Measurements from ENCODE around the gene DHCR24. TPM values are rescaled to one million over a fixed set of nuclear protein-coding genes. Genes with fewer than 3 reads are reported as not detected.

The DHCR24 gene
- polyA plus RNA-seq, 1 donor (not counting 4 experiments of a cell fraction or from before 2014, with no cell fraction given): 363 TPM

DNA sequence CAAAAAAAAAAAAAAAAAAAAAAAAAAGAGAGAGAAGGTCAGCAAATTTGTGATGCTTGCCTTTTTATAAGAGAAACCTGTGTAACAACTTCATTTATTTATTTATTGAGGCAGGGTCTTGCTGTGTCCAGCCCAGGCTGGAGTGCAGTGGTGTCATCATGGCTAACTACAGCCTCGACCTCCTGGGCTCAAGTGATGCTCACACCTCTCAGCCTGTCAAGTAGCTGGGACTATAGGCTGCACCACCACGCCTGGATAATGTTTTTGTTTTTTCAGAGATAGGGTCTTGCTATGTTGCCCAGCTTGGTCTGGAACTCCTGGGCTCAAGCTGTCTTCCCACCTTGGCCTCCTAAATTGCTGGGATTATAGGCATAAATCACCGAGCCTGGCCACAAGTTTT is 42.4 kb downstream of the DHCR24 start:
- H4K20me1 ChIP-seq (ENCODE audit: control insufficient read depth, extremely low read depth, insufficient read depth, low read length): peaks cover 3% of the 10 kb centered on the region
- no peaks in the 10 kb centered on the region for H3K79me2 ChIP-seq (ENCODE audit: control insufficient read depth, insufficient read depth, low read length)
- H2AFZ ChIP-seq (ENCODE audit: control insufficient read depth, low read length): no peak overlapping the region
- DNase-seq (ENCODE audit: low read depth, low spot score) (no peak), FAIRE-seq (no peak)
- peaks cover 4% of the 10 kb centered on the region for H3K4me1 ChIP-seq (ENCODE audit: control insufficient read depth, extremely low read depth, insufficient read depth, low read length)
- no peak overlapping the region for H3K4me2 ChIP-seq (ENCODE audit: control insufficient read depth, extremely low read depth, insufficient read depth, low read depth, low read length)
- H3K27me3 ChIP-seq (ENCODE audit: control insufficient read depth, extremely low read depth, insufficient read depth, low read length): no peaks in the 10 kb centered on the region
- H3K9ac ChIP-seq (ENCODE audit: control insufficient read depth, extremely low read depth, insufficient read depth, low read length): no peak overlapping the region
- H3K36me3 ChIP-seq (ENCODE audit: control insufficient read depth in 2 of 2, extremely low read depth in 1 of 2, insufficient read depth in 2 of 2, low read length in 2 of 2): peaks cover 6 to 17% of the 10 kb centered on the region in 2 experiments
- dilution Hi-C loops (cut with MboI; ENCODE audit: extremely low pct_ligation_motif_present, low sequenced_read_pairs): no loop called here
- TF ChIP-seq EZH2 (IDR thresholded peaks at IDR 0.05; ENCODE audit: low read length): no peak
- TF ChIP-seq, protein P1, sequence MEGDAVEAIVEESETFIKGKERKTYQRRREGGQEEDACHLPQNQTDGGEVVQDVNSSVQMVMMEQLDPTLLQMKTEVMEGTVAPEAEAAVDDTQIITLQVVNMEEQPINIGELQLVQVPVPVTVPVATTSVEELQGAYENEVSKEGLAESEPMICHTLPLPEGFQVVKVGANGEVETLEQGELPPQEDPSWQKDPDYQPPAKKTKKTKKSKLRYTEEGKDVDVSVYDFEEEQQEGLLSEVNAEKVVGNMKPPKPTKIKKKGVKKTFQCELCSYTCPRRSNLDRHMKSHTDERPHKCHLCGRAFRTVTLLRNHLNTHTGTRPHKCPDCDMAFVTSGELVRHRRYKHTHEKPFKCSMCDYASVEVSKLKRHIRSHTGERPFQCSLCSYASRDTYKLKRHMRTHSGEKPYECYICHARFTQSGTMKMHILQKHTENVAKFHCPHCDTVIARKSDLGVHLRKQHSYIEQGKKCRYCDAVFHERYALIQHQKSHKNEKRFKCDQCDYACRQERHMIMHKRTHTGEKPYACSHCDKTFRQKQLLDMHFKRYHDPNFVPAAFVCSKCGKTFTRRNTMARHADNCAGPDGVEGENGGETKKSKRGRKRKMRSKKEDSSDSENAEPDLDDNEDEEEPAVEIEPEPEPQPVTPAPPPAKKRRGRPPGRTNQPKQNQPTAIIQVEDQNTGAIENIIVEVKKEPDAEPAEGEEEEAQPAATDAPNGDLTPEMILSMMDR (optimal IDR thresholded peaks at IDR 0.05 in 1 of 3, IDR thresholded peaks at IDR 0.05 in 1 of 3, conservative IDR thresholded peaks at IDR 0.05 in 1 of 3; ENCODE audit: extremely low read depth in 1 of 3, insufficient read depth in 2 of 3, low read length in 3 of 3): no peak
- H3K9me3 ChIP-seq (ENCODE audit: control insufficient read depth, low read depth, low read length): no peaks in the 10 kb centered on the region
- H3K9me1 ChIP-seq (ENCODE audit: control insufficient read depth, extremely low read depth, insufficient read depth, low read length): no peaks in the 10 kb centered on the region
- H3K27ac ChIP-seq (ENCODE audit: control insufficient read depth, insufficient read depth, low read length): no peak overlapping the region
- H3K4me3 ChIP-seq (ENCODE audit: control insufficient read depth in 2 of 3, extremely low read depth in 1 of 3, insufficient read depth in 2 of 3, low read depth in 1 of 3, low read length in 3 of 3): no peak overlapping the region

DNA sequence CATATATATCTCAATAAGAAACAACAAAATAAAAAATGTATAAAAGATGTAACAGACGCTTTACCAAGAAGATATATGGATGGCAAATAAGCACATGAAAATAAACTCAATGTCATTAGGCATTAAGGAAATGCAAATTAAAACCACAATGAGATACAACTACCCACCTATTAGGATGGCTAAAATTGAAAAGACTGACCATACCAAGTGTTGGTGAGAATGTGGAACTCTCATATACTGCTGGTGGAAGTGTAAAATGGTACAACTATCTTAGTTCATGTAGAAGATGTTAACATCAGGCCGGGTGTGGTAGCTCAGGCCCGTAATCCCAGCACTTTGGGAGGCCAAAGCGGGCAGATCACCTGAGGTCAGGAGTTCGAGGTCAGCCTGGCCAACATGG is 43.5 kb downstream of the DHCR24 start:
- H3K4me2 ChIP-seq (ENCODE audit: control insufficient read depth, extremely low read depth, insufficient read depth, low read depth, low read length): no peak overlapping the region
- H3K4me1 ChIP-seq (ENCODE audit: control insufficient read depth, extremely low read depth, insufficient read depth, low read length): peaks cover 7% of the 10 kb centered on the region
- no peak overlapping the region for H3K27ac ChIP-seq (ENCODE audit: control insufficient read depth, insufficient read depth, low read length)
- H4K20me1 ChIP-seq (ENCODE audit: control insufficient read depth, extremely low read depth, insufficient read depth, low read length): no peaks in the 10 kb centered on the region
- H2AFZ ChIP-seq (ENCODE audit: control insufficient read depth, low read length): no peak overlapping the region
- no peak for FAIRE-seq
- dilution Hi-C loops (cut with MboI; ENCODE audit: extremely low pct_ligation_motif_present, low sequenced_read_pairs): no loop called here
- no peak overlapping the region for H3K9ac ChIP-seq (ENCODE audit: control insufficient read depth, extremely low read depth, insufficient read depth, low read length)
- TF ChIP-seq EZH2 (IDR thresholded peaks at IDR 0.05; ENCODE audit: low read length): no peak
- TF ChIP-seq, protein P1 (optimal IDR thresholded peaks at IDR 0.05 in 1 of 3, IDR thresholded peaks at IDR 0.05 in 1 of 3, conservative IDR thresholded peaks at IDR 0.05 in 1 of 3; ENCODE audit: extremely low read depth in 1 of 3, insufficient read depth in 2 of 3, low read length in 3 of 3): no peak
- no peaks in the 10 kb centered on the region for H3K9me1 ChIP-seq (ENCODE audit: control insufficient read depth, extremely low read depth, insufficient read depth, low read length)
- no peak overlapping the region for H3K4me3 ChIP-seq (ENCODE audit: control insufficient read depth in 2 of 3, extremely low read depth in 1 of 3, insufficient read depth in 2 of 3, low read depth in 1 of 3, low read length in 3 of 3)
- H3K36me3 ChIP-seq (ENCODE audit: control insufficient read depth in 2 of 2, extremely low read depth in 1 of 2, insufficient read depth in 2 of 2, low read length in 2 of 2): peaks cover 2 to 6% of the 10 kb centered on the region in 2 experiments
- H3K9me3 ChIP-seq (ENCODE audit: control insufficient read depth, low read depth, low read length): no peaks in the 10 kb centered on the region
- DNase-seq (ENCODE audit: low read depth, low spot score): no peak
- no peaks in the 10 kb centered on the region for H3K27me3 ChIP-seq (ENCODE audit: control insufficient read depth, extremely low read depth, insufficient read depth, low read length)
- H3K79me2 ChIP-seq (ENCODE audit: control insufficient read depth, insufficient read depth, low read length): no peaks in the 10 kb centered on the region

Measured in keratinocyte (primary cell).